ENCODE data around the gene SYT1. TPM values are rescaled to one million over a fixed set of nuclear protein-coding genes. Genes with fewer than 3 reads are reported as not detected.

SYT1 gene
- total and polyA plus RNA-seq, 11 donors = 0.08 to 0.86 (median 0.16) TPM; not detected in 6

- Histone ChIP-seq H3K27me3 (no peaks in the 10 kb centered on the region), H3K36me3 (no peaks in the 10 kb centered on the region), H3K9me3 (no peaks in the 10 kb centered on the region), H3K4me3 (no peak overlapping the region), H3K27ac (no peak overlapping the region), H3K4me1 (no peaks in the 10 kb centered on the region)
- TF ChIP-seq POLR2A (IDR thresholded peaks at IDR 0.05) (no peak), CTCF (IDR thresholded peaks at IDR 0.05) (no peak)
- ATAC-seq (no peak), DNase-seq (no peak)
- intact Hi-C loops (cut with DNase I) = loop anchor here in 1 of 10 donors (5.0 kb wide), 1 partner anchor 821 kb away; no protein-coding TSS in a partner anchor
- 40 to 63% (median 52%) methylated on average over 3 of the region's 3 CpGs for WGBS, 4 donors
Measured at GRCh38 chr12:79098530-79098929, 234.0 kb downstream of the SYT1 start.

- intact Hi-C loops (cut with DNase I) = no loop called here
- no peak for TF ChIP-seq CTCF (IDR thresholded peaks at IDR 0.05)
- no peak for TF ChIP-seq POLR2A (IDR thresholded peaks at IDR 0.05)
- no peak for ATAC-seq
Measured at GRCh38 chr12:79108962-79109361, 244.4 kb downstream of the SYT1 start.

DNA sequence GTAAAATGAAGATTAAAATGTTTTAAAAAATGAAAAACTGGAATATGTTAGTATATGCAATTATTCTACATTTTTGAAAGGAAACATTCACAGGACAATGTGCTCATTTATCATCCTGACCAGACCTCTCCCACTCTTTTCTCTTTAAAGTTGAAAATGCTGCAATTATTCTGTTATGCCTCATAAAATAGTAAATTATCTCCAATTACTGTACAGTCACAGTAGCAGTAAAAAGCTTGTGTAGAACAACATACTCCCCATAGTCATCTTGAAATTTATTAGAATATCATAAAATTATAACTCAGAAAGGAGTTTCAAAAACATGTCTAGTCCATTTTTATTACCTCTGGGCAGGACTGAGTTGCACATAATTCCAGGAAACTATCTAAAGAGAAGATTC is 250.3 kb downstream of the SYT1 start:
- H3K4me1 ChIP-seq = no peaks in the 10 kb centered on the region
- no peak for TF ChIP-seq CTCF (IDR thresholded peaks at IDR 0.05)
- no peak for TF ChIP-seq POLR2A (IDR thresholded peaks at IDR 0.05)
- no peak overlapping the region for H3K4me3 ChIP-seq
- no peak overlapping the region for H3K27ac ChIP-seq
- H3K9me3 ChIP-seq = no peaks in the 10 kb centered on the region
- intact Hi-C loops (cut with DNase I) = no loop called here
- DNase-seq (no peak), ATAC-seq (no peak)
- no peaks in the 10 kb centered on the region for H3K36me3 ChIP-seq
- H3K27me3 ChIP-seq = no peaks in the 10 kb centered on the region

More at GRCh38 chr12:79108962-79109361, 244.4 kb downstream of the SYT1 start:
- no peaks in the 10 kb centered on the region for H3K9me3 ChIP-seq
- H3K4me1 ChIP-seq = no peaks in the 10 kb centered on the region
- WGBS, 4 donors = 86 to 94% (median 90%) methylated on average over 2 of the region's 2 CpGs
- no peak for DNase-seq
- H3K27me3 ChIP-seq = no peaks in the 10 kb centered on the region
- H3K27ac ChIP-seq = no peak overlapping the region
- H3K4me3 ChIP-seq = no peak overlapping the region
- H3K36me3 ChIP-seq = no peaks in the 10 kb centered on the region

- Histone ChIP-seq H3K9me3 (no peaks in the 10 kb centered on the region), H3K27ac (no peak overlapping the region), H3K36me3 (no peaks in the 10 kb centered on the region), H3K4me1 (no peaks in the 10 kb centered on the region), H3K4me3 (no peak overlapping the region), H3K27me3 (no peaks in the 10 kb centered on the region)
- no peak for DNase-seq
- ATAC-seq = no peak
- TF ChIP-seq CTCF (IDR thresholded peaks at IDR 0.05) = no peak
- TF ChIP-seq POLR2A (IDR thresholded peaks at IDR 0.05) = no peak
- intact Hi-C loops (cut with DNase I) = no loop called here
Measured at GRCh38 chr12:79115743-79116142, 251.2 kb downstream of the SYT1 start.
